ENCODE data around the gene CCT8. TPM values are rescaled to one million over a fixed set of nuclear protein-coding genes. Genes with fewer than 3 reads are reported as not detected.
A peak's percentile ranks its signal among the peaks of the same experiment; 100 is the strongest.

CCT8 gene
- total and polyA plus RNA-seq, 9 of the 15 experiments (the other 6 are each of a cell fraction or from before 2014, with no cell fraction given): 451 to 1,153 (median 677) TPM

DNA sequence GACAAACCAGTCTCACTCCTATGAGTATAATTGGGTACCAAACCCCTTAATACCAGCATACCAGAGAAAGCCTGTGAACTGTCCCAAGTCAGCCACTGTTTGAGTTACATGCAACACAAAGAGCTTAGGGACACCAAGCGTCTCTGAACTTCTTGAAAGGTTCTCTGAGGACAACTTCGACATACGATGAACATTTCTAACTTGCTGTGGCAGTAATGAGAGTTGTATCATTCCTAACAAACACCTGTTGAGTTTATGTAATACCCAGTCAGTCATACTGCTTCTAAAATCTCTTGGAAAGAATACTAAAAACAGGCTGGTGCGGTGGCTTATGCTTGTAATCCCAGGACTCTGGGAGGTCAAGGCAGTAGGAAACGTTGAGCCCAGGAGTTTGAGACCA, 18.4 kb downstream of the CCT8 start:
- Histone ChIP-seq H3K4me2 (ENCODE audit: insufficient read depth, low read length) (no peak overlapping the region), H3K79me2 (ENCODE audit: control insufficient read depth, insufficient read depth, low read length) (no peaks in the 10 kb centered on the region), H4K20me1 (replicated peaks; ENCODE audit: control insufficient read depth, insufficient read depth, low read length) (no peaks in the 10 kb centered on the region), H3K27me3 (ENCODE audit: control insufficient read depth in 2 of 2, insufficient read depth in 2 of 2, low read length in 2 of 2) (no peaks in the 10 kb centered on the region), H3K36me3 (ENCODE audit: control insufficient read depth, insufficient read depth, low read length) (peaks cover 92% of the 10 kb centered on the region), H3K4me1 (replicated peaks in 1 of 2; ENCODE audit: control insufficient read depth in 2 of 2, insufficient read depth in 2 of 2, low read length in 2 of 2) (no peaks in the 10 kb centered on the region), H3K27ac (ENCODE audit: extremely low read depth, low read depth, low read length) (no peak overlapping the region), H3K9me3 (replicated peaks; ENCODE audit: control insufficient read depth, insufficient read depth, low read depth, low read length) (no peaks in the 10 kb centered on the region), H3K9me1 (ENCODE audit: control insufficient read depth, insufficient read depth, low read length) (no peaks in the 10 kb centered on the region), H3K4me3 (no peak overlapping the region), H2AFZ (ENCODE audit: low read depth, low read length) (no peak overlapping the region), H3K9ac (ENCODE audit: insufficient read depth in 1 of 2, low read depth in 2 of 2, low read length in 2 of 2) (no peak overlapping the region)
- BruUV-seq (replicated peaks): no TSS peak
- WGBS (ENCODE audit: insufficient coverage, low coverage, missing lambda C conversion rate): 91% methylated on average over 5 of the region's 5 CpGs
- no peak for FAIRE-seq
- CTCF ChIA-PET (ENCODE audit: low intra/inter-chr PET ratio): no interaction called here
- DNase-seq (ENCODE audit: extremely low read depth in 1 of 4, low spot score in 3 of 4): no peak
- intact Hi-C loops (cut with micrococcal nuclease): no loop called here
- in situ Hi-C loops (cut with MboI): no loop called here
- POLR2A ChIA-PET: interaction anchor here (1.2 to 2.0 kb wide), 3 partner anchors 12 to 24 kb away, joined by 4 to 6 read pairs (median 5); no protein-coding TSS in a partner anchor
- peak; percentile 28 for ATAC-seq
- no peak for TF ChIP-seq MEF2A (IDR thresholded peaks at IDR 0.05; ENCODE audit: control insufficient read depth, low read depth, low read length)
- TF ChIP-seq, protein P1, sequence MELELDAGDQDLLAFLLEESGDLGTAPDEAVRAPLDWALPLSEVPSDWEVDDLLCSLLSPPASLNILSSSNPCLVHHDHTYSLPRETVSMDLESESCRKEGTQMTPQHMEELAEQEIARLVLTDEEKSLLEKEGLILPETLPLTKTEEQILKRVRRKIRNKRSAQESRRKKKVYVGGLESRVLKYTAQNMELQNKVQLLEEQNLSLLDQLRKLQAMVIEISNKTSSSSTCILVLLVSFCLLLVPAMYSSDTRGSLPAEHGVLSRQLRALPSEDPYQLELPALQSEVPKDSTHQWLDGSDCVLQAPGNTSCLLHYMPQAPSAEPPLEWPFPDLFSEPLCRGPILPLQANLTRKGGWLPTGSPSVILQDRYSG (tag; conservative IDR thresholded peaks at IDR 0.05; ENCODE audit: low read depth): no peak
- TF ChIP-seq CBX8 (IDR thresholded peaks at IDR 0.05; ENCODE audit: borderline replicate concordance, extremely low read depth, low read depth, low read length, poor library complexity, severe bottlenecking): no peak
- no peak for TF ChIP-seq CHD2 (IDR thresholded peaks at IDR 0.05; ENCODE audit: low read depth, low read length)
- TF ChIP-seq LARP7 (IDR thresholded peaks at IDR 0.05): no peak
- TF ChIP-seq STAT5B (CRISPR knock-in tag; IDR thresholded peaks at IDR 0.05): no peak
- TF ChIP-seq, protein P2, sequence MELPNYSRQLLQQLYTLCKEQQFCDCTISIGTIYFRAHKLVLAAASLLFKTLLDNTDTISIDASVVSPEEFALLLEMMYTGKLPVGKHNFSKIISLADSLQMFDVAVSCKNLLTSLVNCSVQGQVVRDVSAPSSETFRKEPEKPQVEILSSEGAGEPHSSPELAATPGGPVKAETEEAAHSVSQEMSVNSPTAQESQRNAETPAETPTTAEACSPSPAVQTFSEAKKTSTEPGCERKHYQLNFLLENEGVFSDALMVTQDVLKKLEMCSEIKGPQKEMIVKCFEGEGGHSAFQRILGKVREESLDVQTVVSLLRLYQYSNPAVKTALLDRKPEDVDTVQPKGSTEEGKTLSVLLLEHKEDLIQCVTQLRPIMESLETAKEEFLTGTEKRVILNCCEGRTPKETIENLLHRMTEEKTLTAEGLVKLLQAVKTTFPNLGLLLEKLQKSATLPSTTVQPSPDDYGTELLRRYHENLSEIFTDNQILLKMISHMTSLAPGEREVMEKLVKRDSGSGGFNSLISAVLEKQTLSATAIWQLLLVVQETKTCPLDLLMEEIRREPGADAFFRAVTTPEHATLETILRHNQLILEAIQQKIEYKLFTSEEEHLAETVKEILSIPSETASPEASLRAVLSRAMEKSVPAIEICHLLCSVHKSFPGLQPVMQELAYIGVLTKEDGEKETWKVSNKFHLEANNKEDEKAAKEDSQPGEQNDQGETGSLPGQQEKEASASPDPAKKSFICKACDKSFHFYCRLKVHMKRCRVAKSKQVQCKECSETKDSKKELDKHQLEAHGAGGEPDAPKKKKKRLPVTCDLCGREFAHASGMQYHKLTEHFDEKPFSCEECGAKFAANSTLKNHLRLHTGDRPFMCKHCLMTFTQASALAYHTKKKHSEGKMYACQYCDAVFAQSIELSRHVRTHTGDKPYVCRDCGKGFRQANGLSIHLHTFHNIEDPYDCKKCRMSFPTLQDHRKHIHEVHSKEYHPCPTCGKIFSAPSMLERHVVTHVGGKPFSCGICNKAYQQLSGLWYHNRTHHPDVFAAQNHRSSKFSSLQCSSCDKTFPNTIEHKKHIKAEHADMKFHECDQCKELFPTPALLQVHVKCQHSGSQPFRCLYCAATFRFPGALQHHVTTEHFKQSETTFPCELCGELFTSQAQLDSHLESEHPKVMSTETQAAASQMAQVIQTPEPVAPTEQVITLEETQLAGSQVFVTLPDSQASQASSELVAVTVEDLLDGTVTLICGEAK (IDR thresholded peaks at IDR 0.05): no peak
- TF ChIP-seq, protein P2 (CRISPR knock-in tag; IDR thresholded peaks at IDR 0.05): no peak
- no peak for TF ChIP-seq TAF15 (IDR thresholded peaks at IDR 0.05; ENCODE audit: low read depth, low read length)
- 0 out of 2 replicates have a peak, but pooled peaks have one; percentile 47 for TF ChIP-seq POLR2AphosphoS5 (IDR thresholded peaks at IDR 0.05; ENCODE audit: control insufficient read depth, insufficient read depth, low read depth, low read length)
- peak; percentile 61 for TF ChIP-seq POLR2A (conservative IDR thresholded peaks at IDR 0.05)
- TF ChIP-seq, protein P3, sequence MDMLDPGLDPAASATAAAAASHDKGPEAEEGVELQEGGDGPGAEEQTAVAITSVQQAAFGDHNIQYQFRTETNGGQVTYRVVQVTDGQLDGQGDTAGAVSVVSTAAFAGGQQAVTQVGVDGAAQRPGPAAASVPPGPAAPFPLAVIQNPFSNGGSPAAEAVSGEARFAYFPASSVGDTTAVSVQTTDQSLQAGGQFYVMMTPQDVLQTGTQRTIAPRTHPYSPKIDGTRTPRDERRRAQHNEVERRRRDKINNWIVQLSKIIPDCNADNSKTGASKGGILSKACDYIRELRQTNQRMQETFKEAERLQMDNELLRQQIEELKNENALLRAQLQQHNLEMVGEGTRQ (CRISPR knock-in tag; IDR thresholded peaks at IDR 0.05): no peak
- no peak for TF ChIP-seq KHSRP (IDR thresholded peaks at IDR 0.05)

Data from K562 (cell line).